Neural crest cell (in vitro differentiated cells): ENCODE data around the gene SMARCA4. TPM values are rescaled to one million over a fixed set of nuclear protein-coding genes. Genes with fewer than 3 reads are reported as not detected.

ENCODE experiments used
- DNase-seq: peaks from one replicate; pipeline ENCODE4 v3.0.0; 2021; ENCODE audit warnings: low read depth, mixed read lengths, low spot score
- H3K27ac Mint-ChIP-seq: one replicate; pipeline ENCODE4 v1.8.0; 2021; ENCODE audit warnings: mild to moderate bottlenecking, mixed read lengths; ENCODE audit not compliant: unreplicated experiment
- H3K27me3 Mint-ChIP-seq: 2 replicates; pipeline ENCODE4 v1.8.0; 2021; ENCODE audit warnings: low read depth, mild to moderate bottlenecking, mixed read lengths
- H3K36me3 Mint-ChIP-seq: 2 replicates; pipeline ENCODE4 v1.8.0; 2021; ENCODE audit warnings: low read depth, mild to moderate bottlenecking, mixed read lengths
- H3K4me1 Mint-ChIP-seq: 2 replicates; pipeline ENCODE4 v1.8.0; 2021; ENCODE audit warnings: mixed read lengths
- H3K4me3 Mint-ChIP-seq: one replicate; pipeline ENCODE4 v1.8.0; 2021; ENCODE audit warnings: mild to moderate bottlenecking, mixed read lengths
- H3K9me3 Mint-ChIP-seq: 2 replicates; pipeline ENCODE4 v1.8.0; 2021; ENCODE audit warnings: mixed read lengths
- CTCF ChIP-seq: fragments of 200-600 bp; sonication (generic); conservative IDR thresholded peaks from 2 replicates; pipeline ENCODE4 v1.5.0; 2021; ENCODE audit warnings: antibody characterized with exemption, mild to moderate bottlenecking
- total RNA-seq: library from RNA; stranded (reverse); gene quantifications from 2 replicates; pipeline ENCODE4 v1.2.1, GENCODE V29; 2021

Gene SMARCA4
- total RNA-seq, 1 donor from 2014 or later: 363 TPM

- Mint-ChIP-seq H3K27me3 (no peaks in the 10 kb centered on the region), H3K36me3 (peaks cover 7% of the 10 kb centered on the region), H3K9me3 (no peaks in the 10 kb centered on the region), H3K4me3 (peak overlapping the region; percentile 49), H3K27ac (peak overlapping the region; percentile 90), H3K4me1 (no peaks in the 10 kb centered on the region)
- DNase-seq: no peak
- no peak for TF ChIP-seq CTCF
Measured at GRCh38 chr19:11054628-11055027, 93.8 kb downstream of the SMARCA4 start.

GRCh38 chr19:11058246-11059030, 97.6 kb downstream of the SMARCA4 start:
- H3K36me3 Mint-ChIP-seq: peaks cover 15% of the 10 kb centered on the region
- no peaks in the 10 kb centered on the region for H3K4me1 Mint-ChIP-seq
- DNase-seq: no peak
- H3K4me3 Mint-ChIP-seq: no peak overlapping the region
- H3K9me3 Mint-ChIP-seq: no peaks in the 10 kb centered on the region
- H3K27ac Mint-ChIP-seq: no peak overlapping the region
- TF ChIP-seq CTCF: no peak
- H3K27me3 Mint-ChIP-seq: no peaks in the 10 kb centered on the region

- H3K27me3 Mint-ChIP-seq: no peaks in the 10 kb centered on the region
- H3K36me3 Mint-ChIP-seq: peaks cover 17% of the 10 kb centered on the region
- H3K9me3 Mint-ChIP-seq: no peaks in the 10 kb centered on the region
- no peak for TF ChIP-seq CTCF
- no peak for DNase-seq
- H3K27ac Mint-ChIP-seq: no peak overlapping the region
- H3K4me1 Mint-ChIP-seq: peaks cover under 1% of the 10 kb centered on the region
- no peak overlapping the region for H3K4me3 Mint-ChIP-seq
Measured at GRCh38 chr19:11059511-11060358, 98.9 kb downstream of the SMARCA4 start.

GRCh38 chr19:11061952-11062351, 101.1 kb downstream of the SMARCA4 start:
- no peak for TF ChIP-seq CTCF
- no peak overlapping the region for H3K27ac Mint-ChIP-seq
- H3K4me1 Mint-ChIP-seq: peaks cover 7% of the 10 kb centered on the region
- H3K27me3 Mint-ChIP-seq: no peaks in the 10 kb centered on the region
- no peak for DNase-seq
- H3K36me3 Mint-ChIP-seq: peaks cover 22% of the 10 kb centered on the region
- H3K9me3 Mint-ChIP-seq: no peaks in the 10 kb centered on the region
- no peak overlapping the region for H3K4me3 Mint-ChIP-seq

- Mint-ChIP-seq H3K4me3 (no peak overlapping the region), H3K27me3 (no peaks in the 10 kb centered on the region), H3K4me1 (peaks cover 7% of the 10 kb centered on the region), H3K9me3 (no peaks in the 10 kb centered on the region), H3K27ac (no peak overlapping the region), H3K36me3 (peaks cover 31% of the 10 kb centered on the region)
- TF ChIP-seq CTCF: no peak
- DNase-seq: no peak
Measured at GRCh38 chr19:11063434-11063833, 102.6 kb downstream of the SMARCA4 start.
